Non-pigmented ciliary epithelial cell (primary cell): ENCODE results near the gene ATP8B4.

ENCODE experiments used
- DNase-seq: peaks from one replicate; pipeline ENCODE4 v3.0.0-alpha.2; 2010; ENCODE audit warnings: low read depth

ATP8B4 gene

DNA sequence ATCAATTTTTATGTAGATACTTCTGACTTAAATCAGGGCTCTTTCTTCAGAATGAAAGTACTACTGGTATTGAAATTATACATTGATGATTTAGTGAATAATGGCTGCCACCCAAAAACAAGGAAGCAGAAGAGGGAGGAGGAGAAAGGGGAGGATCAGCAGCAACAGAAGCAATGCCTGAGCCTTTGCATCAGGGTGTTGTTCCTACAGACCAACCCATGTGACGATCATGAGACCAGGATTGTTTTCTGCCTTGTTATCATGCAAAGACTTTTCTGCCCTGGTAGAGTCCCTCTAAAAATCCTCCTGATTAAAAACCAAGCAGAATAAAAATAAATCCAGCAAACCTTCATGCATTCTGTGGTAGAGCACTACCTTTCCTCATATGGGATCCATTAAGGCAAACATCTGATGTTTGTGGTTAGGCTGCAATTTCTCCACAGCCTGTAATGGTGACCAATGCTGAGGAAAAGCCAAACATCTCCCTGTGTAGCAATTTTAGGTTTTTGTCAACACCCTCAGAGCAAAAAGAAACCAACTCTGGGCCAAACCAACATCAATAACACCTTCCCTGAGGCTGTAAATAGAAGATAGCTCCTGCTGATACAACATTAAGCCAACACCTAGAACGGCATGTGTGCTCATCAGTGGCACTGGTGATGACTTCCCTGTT is 191.7 kb downstream of the ATP8B4 start:
- DNase-seq, result no peak

DNA sequence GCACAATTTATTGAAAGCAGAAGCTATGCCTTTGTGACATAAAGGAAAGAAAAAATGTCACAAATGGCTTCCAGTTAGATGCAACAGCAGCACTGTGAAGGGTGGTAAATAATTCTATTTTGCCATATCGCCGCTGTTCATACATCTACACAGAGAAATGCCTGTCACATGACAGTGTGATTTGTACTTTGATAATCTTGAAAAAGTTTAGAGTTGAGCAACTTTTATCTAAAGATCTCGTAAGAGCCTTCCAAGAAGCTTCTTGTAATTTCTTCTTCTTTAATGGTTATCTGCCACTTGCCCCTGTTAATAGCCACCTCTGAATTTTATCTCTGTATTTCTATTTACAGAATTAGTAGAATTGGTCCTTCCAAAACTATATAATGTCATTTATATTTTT is 192.3 kb downstream of the ATP8B4 start:
- DNase-seq, result no peak

- no peak for DNase-seq
These were observed 195.4 kb downstream of the ATP8B4 start for GRCh38 chr15:49923671-49924070.

DNA sequence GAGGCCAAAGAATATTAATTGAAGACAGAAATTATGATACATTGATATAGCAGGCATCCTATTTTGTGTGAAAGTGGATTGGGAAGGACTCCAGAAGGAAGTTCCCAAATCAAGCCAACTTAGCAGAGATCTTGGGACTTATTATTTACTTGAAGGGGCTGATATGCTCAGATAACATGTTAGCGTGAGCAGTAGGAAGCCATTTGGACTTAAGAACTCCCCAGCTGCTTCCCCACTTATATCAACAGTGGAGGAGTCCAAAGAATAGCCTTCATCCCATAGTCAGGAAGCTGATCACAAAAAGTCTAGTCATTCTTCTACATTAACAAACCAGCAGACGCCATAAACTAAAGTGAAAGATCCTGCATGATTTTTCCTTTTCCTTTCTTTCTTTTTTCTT is 200.0 kb downstream of the ATP8B4 start:
- no peak for DNase-seq

- no peak for DNase-seq
These were observed 200.9 kb downstream of the ATP8B4 start for GRCh38 chr15:49918121-49918520.

GRCh38 chr15:49916998-49917397 is 202.0 kb downstream of the ATP8B4 start:
- no peak for DNase-seq

DNA sequence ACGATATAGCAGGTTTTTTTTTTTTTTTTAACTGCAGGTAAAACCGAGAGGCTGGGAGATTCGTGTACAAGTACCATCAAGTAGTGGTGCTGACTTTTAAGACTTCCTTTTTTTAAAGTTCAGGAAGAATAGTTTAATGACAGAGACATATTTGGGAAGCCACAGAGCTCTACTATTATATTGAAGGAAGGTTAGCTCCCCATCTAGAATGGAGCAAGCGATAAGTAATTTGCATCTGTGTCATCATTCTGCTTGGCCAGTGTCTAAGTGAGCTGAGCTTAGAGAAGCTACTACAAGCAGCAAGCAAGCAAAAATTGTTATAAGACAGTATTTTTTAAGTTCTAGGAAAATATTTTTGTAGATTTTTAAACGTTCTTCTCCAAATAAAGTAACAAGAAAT is 203.2 kb downstream of the ATP8B4 start:
- no peak for DNase-seq

DNA sequence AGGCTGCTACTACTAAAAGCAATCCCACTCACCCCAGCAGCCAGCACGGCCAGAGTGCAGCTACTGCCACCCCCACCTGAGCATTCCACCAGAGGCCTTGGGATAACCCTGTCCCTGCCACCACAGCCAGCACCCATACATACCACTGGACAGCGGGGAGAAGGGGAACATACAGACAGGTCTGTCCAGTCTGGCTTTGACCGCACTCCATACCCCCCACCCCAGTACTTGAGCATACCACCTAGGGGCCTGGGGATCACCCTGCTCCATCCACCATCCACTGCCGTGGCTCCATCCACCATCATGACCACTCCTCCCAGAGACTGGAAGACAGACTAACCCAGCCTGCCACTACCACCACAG is 210.1 kb downstream of the ATP8B4 start:
- no peak for DNase-seq

DNA sequence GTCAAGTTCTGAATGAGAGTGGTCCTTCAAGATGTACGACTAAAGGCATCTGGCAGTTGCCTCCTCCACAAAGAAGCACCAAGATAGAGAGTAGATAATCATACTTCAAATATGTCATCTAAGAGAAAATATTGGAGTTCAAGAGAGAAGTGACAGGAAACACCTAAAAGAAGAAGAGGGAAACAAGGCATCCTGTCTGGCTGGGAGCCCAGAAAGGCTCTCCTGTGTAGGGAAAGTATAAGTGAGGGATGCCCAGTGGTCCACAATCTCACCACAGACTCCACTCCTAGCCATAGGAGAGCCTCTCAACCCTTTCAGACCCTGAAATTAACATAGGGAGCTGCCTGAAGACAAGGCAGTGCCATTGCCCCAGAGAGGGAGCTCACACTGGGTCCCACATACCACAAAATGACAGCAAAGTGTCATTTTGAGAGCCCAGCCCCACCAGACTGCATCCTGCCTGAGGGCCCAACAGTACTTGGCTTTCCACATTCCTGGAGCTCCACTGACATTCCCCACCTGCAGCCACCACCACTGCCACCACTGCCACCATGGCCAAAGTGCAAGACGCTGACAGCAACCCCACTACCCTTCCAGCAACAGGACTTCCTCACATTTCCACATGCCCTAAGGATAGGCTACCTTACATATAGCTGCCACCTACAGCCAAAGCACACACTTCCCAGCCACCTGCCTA is 210.6 kb downstream of the ATP8B4 start:
- no peak for DNase-seq

- DNase-seq, result no peak
These were observed 212.1 kb downstream of the ATP8B4 start for GRCh38 chr15:49906966-49907365.

DNA sequence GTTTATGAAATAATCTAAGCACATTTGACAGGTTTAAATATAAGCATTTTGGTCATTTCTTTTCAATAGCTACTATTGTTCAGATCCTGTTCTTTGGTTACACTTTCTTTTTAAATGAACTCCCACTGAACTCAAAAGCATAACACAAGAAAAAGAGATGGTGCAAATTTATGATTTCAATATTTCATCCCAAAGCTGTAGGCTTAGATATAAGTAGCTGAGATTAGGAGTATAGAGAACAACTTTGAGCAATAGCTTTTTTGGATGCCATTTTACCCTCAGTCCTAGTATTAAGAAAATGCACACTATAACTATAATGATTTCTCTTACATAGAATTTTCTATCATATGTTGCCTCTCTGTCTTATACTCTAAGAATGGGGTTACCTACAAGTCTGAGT is 213.8 kb downstream of the ATP8B4 start:
- no peak for DNase-seq

DNA sequence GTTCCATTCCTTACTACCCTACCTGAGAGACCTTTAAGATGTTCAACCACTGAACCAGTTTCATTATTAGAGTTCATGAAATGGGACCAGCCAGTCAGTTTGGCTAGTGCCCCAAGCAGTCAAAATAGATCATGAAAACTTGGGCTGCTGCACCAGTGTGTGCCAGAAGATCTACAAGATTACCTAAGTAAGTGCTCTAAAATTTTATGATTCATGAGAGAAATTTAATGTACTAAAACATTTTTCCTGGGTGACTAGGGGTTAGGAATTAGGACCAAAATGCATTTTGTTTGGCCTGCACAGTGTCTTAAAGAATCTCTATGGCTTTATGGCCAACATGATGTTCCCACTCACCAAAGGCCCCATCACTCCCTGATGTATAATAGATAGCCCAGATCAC is 214.7 kb downstream of the ATP8B4 start:
- no peak for DNase-seq

- DNase-seq, result no peak
These were observed 216.1 kb downstream of the ATP8B4 start for GRCh38 chr15:49902685-49903501.

- DNase-seq, result no peak
These were observed 216.9 kb downstream of the ATP8B4 start for GRCh38 chr15:49901996-49902684.

DNA sequence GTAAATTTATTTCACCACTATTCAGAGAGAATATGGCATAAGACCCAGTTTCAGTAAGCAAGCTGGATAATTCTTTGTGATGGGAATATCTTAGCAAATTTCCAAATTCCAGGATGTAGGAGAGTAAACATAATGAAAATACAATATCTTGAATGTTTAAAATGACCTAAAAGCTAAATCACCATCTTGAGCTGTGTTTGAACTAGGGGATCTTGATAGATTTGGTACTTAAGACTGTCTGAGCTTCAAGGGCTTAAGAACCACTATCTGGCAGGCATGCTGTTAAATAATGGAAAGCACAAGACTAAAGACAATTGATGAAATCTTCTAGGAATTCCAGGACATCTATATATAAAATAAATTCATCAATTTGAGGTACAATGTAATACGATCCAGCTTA is 217.7 kb downstream of the ATP8B4 start:
- no peak for DNase-seq

GRCh38 chr15:49900903-49901235 is 218.2 kb downstream of the ATP8B4 start:
- no peak for DNase-seq

DNA sequence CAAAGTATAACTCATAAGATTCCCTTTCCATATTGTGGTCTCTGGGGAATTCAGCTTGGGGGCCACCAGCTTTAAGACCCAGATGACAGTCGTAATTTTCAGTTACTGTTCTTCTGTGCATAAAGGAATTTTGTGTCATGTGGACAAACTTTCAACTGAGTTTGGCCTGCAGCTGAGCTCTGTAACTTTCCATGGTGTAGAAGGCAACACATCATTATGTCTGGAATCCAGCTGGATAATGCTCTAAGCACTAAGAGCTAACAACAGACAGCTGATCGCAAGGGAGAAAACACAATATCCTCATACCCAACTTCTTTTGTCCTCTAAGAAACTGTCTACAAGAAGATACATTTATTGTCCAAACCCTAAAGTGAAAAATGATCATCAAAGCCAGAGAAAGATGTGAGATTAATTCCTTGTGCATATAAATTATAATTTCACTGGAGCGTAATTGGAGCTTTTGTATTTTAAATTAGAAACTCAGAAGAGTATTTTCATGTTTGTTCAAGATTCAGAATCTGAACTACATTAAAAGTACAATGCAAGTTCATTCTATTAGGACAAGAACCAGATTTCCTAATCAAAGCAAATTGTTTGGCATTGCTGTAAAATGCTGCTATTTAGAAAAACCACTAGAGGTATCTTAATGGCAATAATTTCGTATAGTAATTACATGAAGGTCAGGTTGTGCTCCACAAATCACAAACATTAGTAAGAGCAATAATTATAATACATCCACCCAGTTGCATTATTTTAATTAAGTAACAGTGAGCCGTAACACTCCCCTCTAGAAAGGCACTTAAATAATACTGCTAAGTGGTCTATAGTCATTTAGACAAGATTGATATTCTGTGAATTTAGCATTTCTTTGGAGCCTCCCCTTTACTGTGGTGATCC is 218.8 kb downstream of the ATP8B4 start:
- no peak for DNase-seq

GRCh38 chr15:49898575-49899283 is 220.3 kb downstream of the ATP8B4 start:
- no peak for DNase-seq

DNA sequence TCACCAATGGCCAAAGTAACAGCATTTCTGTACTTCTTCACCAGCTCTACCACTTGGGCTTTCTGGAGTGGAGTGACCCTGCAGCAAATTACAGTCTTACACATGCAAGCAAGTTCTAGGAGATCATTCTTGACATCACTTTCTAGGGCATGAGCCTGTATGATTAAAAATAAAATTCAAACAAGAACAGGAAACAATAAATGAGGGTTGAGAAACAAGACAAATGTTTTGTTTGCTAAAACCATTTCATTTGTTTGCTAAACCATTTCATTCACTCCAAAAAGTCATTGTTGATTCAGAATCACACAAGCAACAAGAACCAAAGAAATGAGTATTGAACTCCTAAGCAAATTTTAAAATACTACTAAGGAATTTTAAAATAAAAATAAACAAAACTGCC is 220.9 kb downstream of the ATP8B4 start:
- DNase-seq, result no peak

GRCh38 chr15:49895347-49896223 is 223.4 kb downstream of the ATP8B4 start:
- peak; percentile 55 for DNase-seq
